ENCODE measurements around the gene NT5C1A.

NT5C1A gene

DNA sequence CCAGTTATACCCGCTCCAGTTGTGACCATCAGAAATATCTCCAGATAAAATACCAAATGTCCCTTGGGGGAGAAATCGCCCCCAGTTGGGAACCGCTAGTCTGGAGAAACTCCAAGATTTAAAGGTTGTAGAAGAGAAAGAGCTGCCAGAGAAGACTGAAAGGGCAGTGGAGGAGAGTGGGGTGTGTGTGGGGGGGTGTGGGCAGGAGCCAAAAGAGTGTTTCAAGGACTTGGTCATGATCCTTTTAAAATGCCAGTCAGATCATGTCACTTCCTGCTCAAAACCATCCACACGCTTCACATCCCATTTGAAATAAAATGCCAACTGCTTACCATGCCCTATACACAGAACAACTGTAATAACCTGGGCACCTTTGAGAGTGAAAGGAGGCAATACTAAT, 29.1 kb downstream of the NT5C1A start:
- no peak for TF ChIP-seq ZBTB7A (IDR thresholded peaks at IDR 0.05; ENCODE audit: low read depth)
- no peak for TF ChIP-seq NFIC (IDR thresholded peaks at IDR 0.05)
- TF ChIP-seq TCF12 (IDR thresholded peaks at IDR 0.05; ENCODE audit: low read depth): no peak
- TF ChIP-seq TEAD4 (IDR thresholded peaks at IDR 0.05): no peak; the same call in 1 of the 2 replicates
- no peak for TF ChIP-seq CREB1 (IDR thresholded peaks at IDR 0.05; ENCODE audit: low read depth)
- TF ChIP-seq, protein P1, sequence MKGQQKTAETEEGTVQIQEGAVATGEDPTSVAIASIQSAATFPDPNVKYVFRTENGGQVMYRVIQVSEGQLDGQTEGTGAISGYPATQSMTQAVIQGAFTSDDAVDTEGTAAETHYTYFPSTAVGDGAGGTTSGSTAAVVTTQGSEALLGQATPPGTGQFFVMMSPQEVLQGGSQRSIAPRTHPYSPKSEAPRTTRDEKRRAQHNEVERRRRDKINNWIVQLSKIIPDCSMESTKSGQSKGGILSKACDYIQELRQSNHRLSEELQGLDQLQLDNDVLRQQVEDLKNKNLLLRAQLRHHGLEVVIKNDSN (IDR thresholded peaks at IDR 0.05): no peak
- TF ChIP-seq, protein P2, sequence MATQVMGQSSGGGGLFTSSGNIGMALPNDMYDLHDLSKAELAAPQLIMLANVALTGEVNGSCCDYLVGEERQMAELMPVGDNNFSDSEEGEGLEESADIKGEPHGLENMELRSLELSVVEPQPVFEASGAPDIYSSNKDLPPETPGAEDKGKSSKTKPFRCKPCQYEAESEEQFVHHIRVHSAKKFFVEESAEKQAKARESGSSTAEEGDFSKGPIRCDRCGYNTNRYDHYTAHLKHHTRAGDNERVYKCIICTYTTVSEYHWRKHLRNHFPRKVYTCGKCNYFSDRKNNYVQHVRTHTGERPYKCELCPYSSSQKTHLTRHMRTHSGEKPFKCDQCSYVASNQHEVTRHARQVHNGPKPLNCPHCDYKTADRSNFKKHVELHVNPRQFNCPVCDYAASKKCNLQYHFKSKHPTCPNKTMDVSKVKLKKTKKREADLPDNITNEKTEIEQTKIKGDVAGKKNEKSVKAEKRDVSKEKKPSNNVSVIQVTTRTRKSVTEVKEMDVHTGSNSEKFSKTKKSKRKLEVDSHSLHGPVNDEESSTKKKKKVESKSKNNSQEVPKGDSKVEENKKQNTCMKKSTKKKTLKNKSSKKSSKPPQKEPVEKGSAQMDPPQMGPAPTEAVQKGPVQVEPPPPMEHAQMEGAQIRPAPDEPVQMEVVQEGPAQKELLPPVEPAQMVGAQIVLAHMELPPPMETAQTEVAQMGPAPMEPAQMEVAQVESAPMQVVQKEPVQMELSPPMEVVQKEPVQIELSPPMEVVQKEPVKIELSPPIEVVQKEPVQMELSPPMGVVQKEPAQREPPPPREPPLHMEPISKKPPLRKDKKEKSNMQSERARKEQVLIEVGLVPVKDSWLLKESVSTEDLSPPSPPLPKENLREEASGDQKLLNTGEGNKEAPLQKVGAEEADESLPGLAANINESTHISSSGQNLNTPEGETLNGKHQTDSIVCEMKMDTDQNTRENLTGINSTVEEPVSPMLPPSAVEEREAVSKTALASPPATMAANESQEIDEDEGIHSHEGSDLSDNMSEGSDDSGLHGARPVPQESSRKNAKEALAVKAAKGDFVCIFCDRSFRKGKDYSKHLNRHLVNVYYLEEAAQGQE (IDR thresholded peaks at IDR 0.05; ENCODE audit: low read depth): no peak
- TF ChIP-seq CEBPB (IDR thresholded peaks at IDR 0.05): no peak
- no peak for TF ChIP-seq YY1 (IDR thresholded peaks at IDR 0.05; ENCODE audit: low read depth)
- no peak for TF ChIP-seq EGR1 (IDR thresholded peaks at IDR 0.05)

DNA sequence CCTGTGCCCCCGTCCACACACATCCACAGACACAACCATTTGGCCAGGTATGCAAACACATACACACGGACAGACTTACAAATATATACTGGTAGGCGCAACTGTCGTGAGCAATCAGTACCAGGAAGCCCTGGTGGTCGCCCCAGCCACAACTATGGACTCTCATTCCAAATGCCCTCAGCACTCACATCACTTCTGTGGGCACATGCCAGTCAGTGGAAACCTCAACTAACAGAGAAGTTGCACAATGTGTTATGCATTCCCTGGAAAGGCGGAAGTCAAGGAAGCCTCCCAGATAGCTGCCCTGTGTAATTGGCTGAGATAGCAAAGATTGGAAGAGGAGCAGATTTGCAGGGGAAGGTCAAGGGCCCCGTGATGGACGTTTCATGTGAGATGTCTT, 31.0 kb downstream of the NT5C1A start:
- TF ChIP-seq ZBTB7A (IDR thresholded peaks at IDR 0.05; ENCODE audit: low read depth) (no peak), EGR1 (IDR thresholded peaks at IDR 0.05) (no peak), CREB1 (IDR thresholded peaks at IDR 0.05; ENCODE audit: low read depth) (no peak), FOXM1 (IDR thresholded peaks at IDR 0.05; ENCODE audit: borderline replicate concordance, low read depth) (no peak), RAD21 (IDR thresholded peaks at IDR 0.05; ENCODE audit: low read depth) (no peak), CEBPB (IDR thresholded peaks at IDR 0.05) (no peak), TCF12 (IDR thresholded peaks at IDR 0.05; ENCODE audit: low read depth) (no peak), TAF1 (IDR thresholded peaks at IDR 0.05; ENCODE audit: low read depth) (no peak), NFIC (IDR thresholded peaks at IDR 0.05) (no peak), TEAD4 (IDR thresholded peaks at IDR 0.05) (no peak)
- TF ChIP-seq, protein P2 (IDR thresholded peaks at IDR 0.05; ENCODE audit: low read depth): no peak
- TF ChIP-seq, protein P3, sequence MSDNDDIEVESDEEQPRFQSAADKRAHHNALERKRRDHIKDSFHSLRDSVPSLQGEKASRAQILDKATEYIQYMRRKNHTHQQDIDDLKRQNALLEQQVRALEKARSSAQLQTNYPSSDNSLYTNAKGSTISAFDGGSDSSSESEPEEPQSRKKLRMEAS (IDR thresholded peaks at IDR 0.05): no peak

DNA sequence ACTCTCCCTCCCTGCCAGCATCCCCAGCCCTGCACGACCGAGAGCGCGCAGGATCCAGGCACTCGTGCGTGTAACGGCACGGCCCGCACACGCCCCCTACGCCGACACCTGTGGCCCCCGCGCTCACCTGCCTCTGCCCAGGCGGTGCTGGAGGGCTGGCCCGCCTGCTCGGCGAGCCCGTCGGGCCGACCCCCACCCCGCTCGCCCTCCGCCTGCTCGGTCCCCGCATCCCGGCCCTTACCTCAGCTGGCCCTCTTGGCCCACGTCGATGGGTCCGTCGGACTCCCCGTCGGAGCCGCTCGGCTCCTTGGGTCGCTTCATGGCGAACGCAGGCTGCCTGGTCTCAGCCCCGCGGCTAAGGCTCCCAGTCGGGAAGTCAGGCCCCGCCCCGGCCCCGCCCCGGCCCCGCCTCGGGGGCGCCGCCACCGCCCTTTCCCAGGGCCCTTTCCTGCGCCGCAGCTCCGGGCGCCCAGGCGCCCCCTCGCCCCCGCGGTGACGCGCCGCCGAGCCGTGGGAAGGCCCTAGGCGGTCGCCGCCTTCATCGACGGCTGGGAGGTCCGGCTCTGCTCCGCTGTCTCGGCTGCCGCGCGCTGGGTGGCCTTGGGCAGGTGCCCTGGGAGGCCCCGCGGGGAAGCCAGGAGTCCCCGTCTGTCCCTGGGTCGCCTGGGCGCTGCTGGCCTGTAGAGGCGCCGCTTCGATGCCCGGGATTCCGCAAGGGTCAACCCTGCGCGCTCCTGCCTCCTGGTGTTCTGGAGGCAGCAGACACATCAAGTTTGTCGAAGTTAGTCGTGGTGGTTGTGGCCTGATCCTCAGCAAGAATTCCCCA, 32.4 kb downstream of the NT5C1A start, which contains the start of gene HEYL:
Gene HEYL (minus strand): TSS at position 339 of the 826 bp plus-strand sequence. CDS start 18 bp downstream, at position 321.
- TF ChIP-seq CEBPB (IDR thresholded peaks at IDR 0.05): no peak
- 0 out of 2 replicates have a peak, but pooled peaks have one; percentile 40 for TF ChIP-seq TAF1 (IDR thresholded peaks at IDR 0.05; ENCODE audit: low read depth)
- TF ChIP-seq ZBTB7A (IDR thresholded peaks at IDR 0.05; ENCODE audit: low read depth): peak; percentile 88
- peak; percentile 73 for TF ChIP-seq EGR1 (IDR thresholded peaks at IDR 0.05)
- peak; percentile 21; the same call in 1 of the 2 replicates for TF ChIP-seq YY1 (IDR thresholded peaks at IDR 0.05; ENCODE audit: low read depth)
- TF ChIP-seq FOXM1 (IDR thresholded peaks at IDR 0.05; ENCODE audit: borderline replicate concordance, low read depth): no peak
- TF ChIP-seq, protein P1 (IDR thresholded peaks at IDR 0.05): no peak
- no peak for TF ChIP-seq NFIC (IDR thresholded peaks at IDR 0.05)
- TF ChIP-seq, protein P2 (IDR thresholded peaks at IDR 0.05; ENCODE audit: low read depth): no peak
- TF ChIP-seq RAD21 (IDR thresholded peaks at IDR 0.05; ENCODE audit: low read depth): peak; percentile 25; the same call in 1 of the 2 replicates
- peak; percentile 29; the same call in 1 of the 2 replicates for TF ChIP-seq TEAD4 (IDR thresholded peaks at IDR 0.05)
- no peak; the same call in 1 of the 2 replicates for TF ChIP-seq TCF12 (IDR thresholded peaks at IDR 0.05; ENCODE audit: low read depth)
- TF ChIP-seq CREB1 (IDR thresholded peaks at IDR 0.05; ENCODE audit: low read depth): no peak
- no peak for TF ChIP-seq EP300 (IDR thresholded peaks at IDR 0.05; ENCODE audit: borderline replicate concordance)
- TF ChIP-seq, protein P3 (IDR thresholded peaks at IDR 0.05): peak; percentile 37

DNA sequence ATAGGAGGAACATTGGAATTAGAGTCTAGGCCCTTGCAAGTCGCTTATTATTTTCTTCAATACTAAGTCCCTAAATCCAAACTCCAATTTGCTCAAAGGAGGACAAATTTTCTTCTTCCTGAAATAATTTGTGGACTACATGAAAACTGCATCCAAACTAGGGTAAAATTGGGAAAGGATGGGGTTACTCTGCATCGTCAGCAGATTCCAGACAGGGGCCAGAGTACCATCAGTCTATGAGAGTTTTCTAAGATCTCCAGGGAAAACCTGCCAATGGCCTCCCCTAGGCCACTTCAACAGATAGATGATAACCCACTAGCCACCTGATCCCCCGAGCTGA, 33.0 kb downstream of the NT5C1A start:
- no peak for TF ChIP-seq EP300 (IDR thresholded peaks at IDR 0.05; ENCODE audit: borderline replicate concordance)
- TF ChIP-seq CREB1 (IDR thresholded peaks at IDR 0.05; ENCODE audit: low read depth): no peak
- TF ChIP-seq, protein P3 (IDR thresholded peaks at IDR 0.05): no peak
- TF ChIP-seq, protein P2 (IDR thresholded peaks at IDR 0.05; ENCODE audit: low read depth): no peak
- no peak for TF ChIP-seq NFIC (IDR thresholded peaks at IDR 0.05)
- no peak for TF ChIP-seq RAD21 (IDR thresholded peaks at IDR 0.05; ENCODE audit: low read depth)
- no peak for TF ChIP-seq YY1 (IDR thresholded peaks at IDR 0.05; ENCODE audit: low read depth)
- TF ChIP-seq CEBPB (IDR thresholded peaks at IDR 0.05): no peak
- TF ChIP-seq, protein P1 (IDR thresholded peaks at IDR 0.05): no peak
- TF ChIP-seq TCF12 (IDR thresholded peaks at IDR 0.05; ENCODE audit: low read depth): no peak
- no peak for TF ChIP-seq FOXM1 (IDR thresholded peaks at IDR 0.05; ENCODE audit: borderline replicate concordance, low read depth)
- TF ChIP-seq TAF1 (IDR thresholded peaks at IDR 0.05; ENCODE audit: low read depth): no peak
- no peak for TF ChIP-seq ZBTB7A (IDR thresholded peaks at IDR 0.05; ENCODE audit: low read depth)
- TF ChIP-seq EGR1 (IDR thresholded peaks at IDR 0.05): no peak
- no peak for TF ChIP-seq TEAD4 (IDR thresholded peaks at IDR 0.05)
